Mucosa of descending colon (tissue), 3 donors: Measurements from ENCODE around the gene RSPH3. TPM values are rescaled to one million over a fixed set of nuclear protein-coding genes. Genes with fewer than 3 reads are reported as not detected.

ENCODE experiments used
- ATAC-seq: fragments of 200-7000 bp; cut with Tn5 transposase; one replicate; pipeline ENCODE4 v1.9.1; 2020; ENCODE audit warnings: mild to moderate bottlenecking, moderate library complexity
- DNase-seq, 3 donors: peaks; one replicate each; pipeline ENCODE4 v3.0.0-alpha.2; 2020
- H3K36me3 ChIP-seq: fragments of 200-600 bp; one replicate; pipeline ENCODE4 v1.8.0; 2021; ENCODE audit warnings: low read depth, mild to moderate bottlenecking
- H3K4me1 ChIP-seq: fragments of 200-600 bp; one replicate; pipeline ENCODE4 v1.8.0; 2021; ENCODE audit warnings: low read depth, mild to moderate bottlenecking
- H3K4me3 ChIP-seq: fragments of 200-600 bp; one replicate; pipeline ENCODE4 v1.8.0; 2021; ENCODE audit warnings: mild to moderate bottlenecking
- H3K9me3 ChIP-seq: fragments of 200-600 bp; one replicate; pipeline ENCODE4 v1.8.0; 2021; ENCODE audit warnings: mild to moderate bottlenecking
- CTCF ChIP-seq: fragments of 200-600 bp; IDR thresholded peaks from one replicate; pipeline ENCODE4 v1.8.0; 2022; ENCODE audit warnings: antibody characterized with exemption, mild to moderate bottlenecking
- intact Hi-C, 2 donors: fragments of 100-400 bp; cut with DNase I in 1 of 2; cut with micrococcal nuclease in 1 of 2; formaldehyde crosslinking; loops; one replicate each; pipeline versions ENCODE4 v1.11.0 to v1.11.1; 2022; cut with DNase I, micrococcal nuclease
- total RNA-seq, 3 donors: library from RNA; stranded (reverse); fragmentation: NEBNext Ultra II Directional in 2 of 3; extraction: Animal tissue kit (Norgen Biotek cat#: 25700) in 2 of 3; gene quantifications; one replicate each; pipeline versions ENCODE4 v1.2.1 to v1.2.4, GENCODE V29; 2021 to 2023
- donor health status: DM: no; HTN: no; CAD: no; lungs with moderate emphysema.
- donor health status: DM: no; HTN: no; CAD: no.
- donor health status: DM: no; HTN: yes; CAD: no.

The RSPH3 gene
- total RNA-seq, 3 donors from 2014 or later = 17.3 to 23.1 (median 18.6) TPM

- no peak for DNase-seq
- intact Hi-C loops = loop anchor here in 1 of 2 donors (10.0 kb wide), 1 partner anchor 274 kb away; no protein-coding TSS in a partner anchor
- Histone ChIP-seq H3K4me3 (no peak overlapping the region), H3K36me3 (no peaks in the 10 kb centered on the region), H3K4me1 (no peaks in the 10 kb centered on the region), H3K9me3 (no peaks in the 10 kb centered on the region)
- TF ChIP-seq CTCF = no peak
- ATAC-seq = no peak
Measured at GRCh38 chr6:158978757-158979156, 21.2 kb downstream of the RSPH3 start.

- Histone ChIP-seq H3K4me3 (no peak overlapping the region), H3K4me1 (peaks cover under 1% of the 10 kb centered on the region)
- DNase-seq = no peak
Measured at GRCh38 chr6:158977382-158977781, 22.6 kb downstream of the RSPH3 start.

GRCh38 chr6:158972241-158973233 lies 27.5 kb downstream of the RSPH3 start:
- intact Hi-C loops = loop anchor here (5.0 to 10.0 kb wide), 2 partner anchors 268 to 270 kb away; no protein-coding TSS in a partner anchor
- ATAC-seq = peak; percentile 86

More at GRCh38 chr6:158977382-158977781, 22.6 kb downstream of the RSPH3 start:
- Histone ChIP-seq H3K36me3 (no peaks in the 10 kb centered on the region), H3K9me3 (no peaks in the 10 kb centered on the region)
- TF ChIP-seq CTCF = no peak
- peak; percentile 59 for ATAC-seq
- intact Hi-C loops = loop anchor here in 1 of 2 donors (10.0 kb wide), 1 partner anchor 273 kb away; no protein-coding TSS in a partner anchor

GRCh38 chr6:158970640-158971275 lies 29.2 kb downstream of the RSPH3 start:
- TF ChIP-seq CTCF = no peak
- no peak for ATAC-seq
- Histone ChIP-seq H3K36me3 (no peaks in the 10 kb centered on the region), H3K4me1 (peaks cover 4% of the 10 kb centered on the region), H3K4me3 (no peak overlapping the region), H3K9me3 (peaks cover 3% of the 10 kb centered on the region)
- intact Hi-C loops = loop anchor here (5.0 to 10.0 kb wide), 2 partner anchors 266 to 268 kb away; no protein-coding TSS in a partner anchor
- DNase-seq = no peak

More at GRCh38 chr6:158972241-158973233, 27.5 kb downstream of the RSPH3 start:
- Histone ChIP-seq H3K36me3 (no peaks in the 10 kb centered on the region), H3K4me1 (peaks cover 4% of the 10 kb centered on the region), H3K9me3 (peaks cover 3% of the 10 kb centered on the region), H3K4me3 (no peak overlapping the region)
- no peak for TF ChIP-seq CTCF
- peak in 1 of 3 donors; percentile 17 for DNase-seq

- Histone ChIP-seq H3K4me1 (peaks cover 4% of the 10 kb centered on the region), H3K36me3 (no peaks in the 10 kb centered on the region), H3K9me3 (peaks cover 3% of the 10 kb centered on the region), H3K4me3 (no peak overlapping the region)
- no peak for TF ChIP-seq CTCF
- intact Hi-C loops = no loop called here
- ATAC-seq (no peak), DNase-seq (no peak)
Measured at GRCh38 chr6:158969148-158969547, 30.9 kb downstream of the RSPH3 start.
